Psoas muscle (tissue), 8 donors: ENCODE data around the gene SLC24A1. TPM values are rescaled to one million over a fixed set of nuclear protein-coding genes. Genes with fewer than 3 reads are reported as not detected.

ENCODE experiments used
- ATAC-seq, 4 donors: fragments of 200-7000 bp; cut with Tn5 transposase; one replicate each; pipeline ENCODE4 v1.9.1; 2020; ENCODE audit warnings: moderate library complexity in 3 of 4, mild to moderate bottlenecking in 2 of 4
- DNase-seq, 2 donors: peaks; one replicate each; pipeline ENCODE4 v3.0.0-alpha.2; 2020
- H3K27ac ChIP-seq: fragments of 200-600 bp; one replicate; pipeline ENCODE4 v1.8.0; 2022
- H3K27me3 ChIP-seq, 3 donors: fragments of 200-600 bp in 1 of 3; one replicate each; pipeline versions ENCODE4 v1.6.1 to v1.8.0; 2013 to 2022; ENCODE audit warnings: low read length in 2 of 3, mild to moderate bottlenecking in 2 of 3, moderate library complexity in 1 of 3; ENCODE audit not compliant: insufficient read depth in 3 of 3
- H3K36me3 ChIP-seq, 2 donors: fragments of 200-600 bp in 1 of 2; one replicate each; pipeline versions ENCODE4 v1.6.1 to v1.8.0; 2013 to 2022; ENCODE audit warnings: low read depth in 1 of 2, mild to moderate bottlenecking in 1 of 2, moderate library complexity in 1 of 2; ENCODE audit not compliant: insufficient read depth in 1 of 2
- H3K4me1 ChIP-seq: fragments of 200-600 bp; one replicate; pipeline ENCODE4 v1.8.0; 2022
- H3K4me3 ChIP-seq: fragments of 200-600 bp; one replicate; pipeline ENCODE4 v1.8.0; 2022; ENCODE audit warnings: mild to moderate bottlenecking
- H3K9me3 ChIP-seq: fragments of 200-600 bp; one replicate; pipeline ENCODE4 v1.8.0; 2022
- CTCF ChIP-seq: fragments of 200-600 bp; IDR thresholded peaks from one replicate; pipeline ENCODE4 v1.8.0; 2022; ENCODE audit warnings: antibody characterized with exemption
- WGBS, 3 donors: extraction: QIAGEN DNeasy Blood & Tissue Kit; methylation state at CpG; one replicate each; pipeline versions ENCODE4 v1.1.6 to v1.1.7; 2013; 5-methylcytosine and 5-hydroxymethylcytosine counted together
- intact Hi-C, 2 donors: fragments of 100-400 bp; cut with DNase I; formaldehyde crosslinking; loops; one replicate each; pipeline versions ENCODE4 v1.11.0 to v1.14.2; 2022
- polyA plus RNA-seq, 3 donors: library from polyadenylated mRNA; stranded (reverse); fragments of 200-250 nt; gene quantifications; one replicate each; pipeline ENCODE4 v1.2.3, GENCODE V29; 2013
- total RNA-seq, 4 donors: library from RNA; stranded (reverse); fragmentation: NEBNext Ultra II Directional in 2 of 4; extraction: Animal tissue kit (Norgen Biotek cat#: 25700) in 2 of 4; gene quantifications; one replicate each; pipeline versions ENCODE4 v1.2.1 to v1.2.4, GENCODE V29; 2021 to 2023
- donor health status: healthy with polysubstance abuse.
- donor health status: DM: no; HTN: no; CAD: no; lungs with moderate emphysema.
- donor health status: Bipolar disorder and iron deficiency.
- donor health status: healthy.
- donor health status: DM: yes; HTN: yes; CAD: no.
- donor health status: DM: no; HTN: no; CAD: no.
- donor health status: DM: no; HTN: no; CAD: no.
- donor health status: DM: yes; HTN: yes; CAD: no.

The SLC24A1 gene
- total and polyA plus RNA-seq, 7 donors, result 0.20 to 2.2 (median 0.74) TPM

GRCh38 chr15:65603134-65603533 lies 18.6 kb upstream of the SLC24A1 start:
- H3K9me3 ChIP-seq, result no peaks in the 10 kb centered on the region
- ATAC-seq, result no peak
- 84 to 89% (median 85%) methylated on average over 2 of the region's 2 CpGs for WGBS, 3 donors
- no peak for TF ChIP-seq CTCF
- no peak overlapping the region for H3K4me3 ChIP-seq
- intact Hi-C loops, result no loop called here
- no peak overlapping the region for H3K27ac ChIP-seq
- peaks cover 10 to 82% of the 10 kb centered on the region in 2 donors for H3K36me3 ChIP-seq
- no peaks in the 10 kb centered on the region for H3K4me1 ChIP-seq
- DNase-seq, result no peak
- H3K27me3 ChIP-seq, result no peaks in the 10 kb centered on the region

- no peak for TF ChIP-seq CTCF
- ATAC-seq (no peak), DNase-seq (no peak)
- Histone ChIP-seq H3K27me3 (no peaks in the 10 kb centered on the region), H3K4me1 (peaks cover 4% of the 10 kb centered on the region), H3K27ac (no peak overlapping the region), H3K9me3 (no peaks in the 10 kb centered on the region), H3K4me3 (no peak overlapping the region), H3K36me3 (peaks cover 10 to 77% of the 10 kb centered on the region in 2 donors)
- intact Hi-C loops, result no loop called here
- WGBS, 3 donors, result 97 to 100% (median 100%) methylated on average over 1 of the region's 1 CpG
Observed at GRCh38 chr15:65603559-65603958, 18.2 kb upstream of the SLC24A1 start.

- WGBS, 3 donors, result 0 to 1% (median 1%) methylated on average over 59 to 64 of the region's 64 CpGs
- peak; percentile 99 for DNase-seq
- intact Hi-C loops, result no loop called here
- peak; percentile 63 for TF ChIP-seq CTCF
- H3K36me3 ChIP-seq, result peaks cover 0 to 6% of the 10 kb centered on the region in 2 donors
- no peaks in the 10 kb centered on the region for H3K9me3 ChIP-seq
- ATAC-seq, result peak; percentile 97 to 99 (median 98)
- peak within 1 kb of the TSS; percentile 91 for H3K4me3 ChIP-seq
- peaks cover 17% of the 10 kb centered on the region for H3K4me1 ChIP-seq
- H3K27me3 ChIP-seq, result no peaks in the 10 kb centered on the region
- peak within 1 kb of the TSS; percentile 96 for H3K27ac ChIP-seq
Observed at GRCh38 chr15:65610871-65611718, 10.6 kb upstream of the SLC24A1 start, which contains the start of gene INTS14. TSS of gene INTS14 (minus strand) at chr15:65611131. CDS start at chr15:65607380, 3,751 bp downstream.

GRCh38 chr15:65611888-65612615 lies 9.7 kb upstream of the SLC24A1 start:
- TF ChIP-seq CTCF, result no peak
- Histone ChIP-seq H3K27me3 (no peaks in the 10 kb centered on the region), H3K27ac (peak overlapping the region; percentile 96), H3K4me3 (peak overlapping the region; percentile 91), H3K4me1 (peaks cover 17% of the 10 kb centered on the region), H3K36me3 (peaks cover 0 to under 1% of the 10 kb centered on the region in 2 donors), H3K9me3 (no peaks in the 10 kb centered on the region)
- DNase-seq (no peak), ATAC-seq (no peak)
- intact Hi-C loops, result no loop called here
- 79 to 86% (median 82%) methylated on average over 5 of the region's 5 CpGs for WGBS, 3 donors
